ENCODE measurements around the gene SLC35E1.

DNA sequence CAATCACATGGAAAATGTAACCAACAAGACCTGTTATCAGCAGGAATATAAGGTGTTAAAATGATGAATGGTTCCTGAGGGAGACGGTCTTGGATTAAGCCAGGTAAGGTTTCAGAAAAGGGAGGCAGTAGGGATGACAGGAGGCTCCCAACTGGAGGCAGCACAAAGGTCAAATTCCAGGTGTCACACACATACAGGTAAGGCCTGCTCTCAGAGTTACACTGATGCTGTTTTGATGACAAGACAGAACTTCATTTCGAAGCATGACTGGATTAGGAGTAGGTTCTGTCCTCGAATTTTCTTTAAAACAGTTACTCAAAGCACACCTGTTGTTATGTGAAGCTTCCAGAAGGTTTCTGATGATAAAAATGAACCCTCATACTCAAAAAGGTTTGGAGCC is 48.4 kb upstream of the SLC35E1 start:
- TF ChIP-seq, protein P1, sequence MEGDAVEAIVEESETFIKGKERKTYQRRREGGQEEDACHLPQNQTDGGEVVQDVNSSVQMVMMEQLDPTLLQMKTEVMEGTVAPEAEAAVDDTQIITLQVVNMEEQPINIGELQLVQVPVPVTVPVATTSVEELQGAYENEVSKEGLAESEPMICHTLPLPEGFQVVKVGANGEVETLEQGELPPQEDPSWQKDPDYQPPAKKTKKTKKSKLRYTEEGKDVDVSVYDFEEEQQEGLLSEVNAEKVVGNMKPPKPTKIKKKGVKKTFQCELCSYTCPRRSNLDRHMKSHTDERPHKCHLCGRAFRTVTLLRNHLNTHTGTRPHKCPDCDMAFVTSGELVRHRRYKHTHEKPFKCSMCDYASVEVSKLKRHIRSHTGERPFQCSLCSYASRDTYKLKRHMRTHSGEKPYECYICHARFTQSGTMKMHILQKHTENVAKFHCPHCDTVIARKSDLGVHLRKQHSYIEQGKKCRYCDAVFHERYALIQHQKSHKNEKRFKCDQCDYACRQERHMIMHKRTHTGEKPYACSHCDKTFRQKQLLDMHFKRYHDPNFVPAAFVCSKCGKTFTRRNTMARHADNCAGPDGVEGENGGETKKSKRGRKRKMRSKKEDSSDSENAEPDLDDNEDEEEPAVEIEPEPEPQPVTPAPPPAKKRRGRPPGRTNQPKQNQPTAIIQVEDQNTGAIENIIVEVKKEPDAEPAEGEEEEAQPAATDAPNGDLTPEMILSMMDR (IDR thresholded peaks at IDR 0.05; ENCODE audit: insufficient read depth, low read depth, low read length) = no peak
- TF ChIP-seq EZH2 (IDR thresholded peaks at IDR 0.05; ENCODE audit: insufficient read depth, low read length) = no peak

Data from astrocyte (in vitro differentiated cells and primary cell).